ENCODE data around the gene TYR. TPM values are rescaled to one million over a fixed set of nuclear protein-coding genes. Genes with fewer than 3 reads are reported as not detected.
"Not testable (repeated sequence)": the region's sequence is repeated elsewhere in the genome, so short reads cannot be mapped to it uniquely, and the experiment has no call there.

Gene TYR
- total and polyA plus RNA-seq, 2 experiments from 2014 or later = 0.17 TPM; not detected in 1

- Histone ChIP-seq H3K27me3 (no peaks in the 10 kb centered on the region), H3K36me3 (no peaks in the 10 kb centered on the region), H3K27ac (no peak overlapping the region), H3K4me3 (no peak overlapping the region), H3K4me1 (ENCODE audit: low read depth) (peaks cover 13% of the 10 kb centered on the region), H3K9me3 (ENCODE audit: low read depth) (no peaks in the 10 kb centered on the region)
- no peak for DNase-seq (ENCODE audit: low read depth in 1 of 2, low spot score in 1 of 2)
- no peak for TF ChIP-seq CTCF (IDR thresholded peaks at IDR 0.05; ENCODE audit: low read depth, low read length)
Measured at GRCh38 chr11:89267660-89268302, 90.1 kb downstream of the TYR start.

- not testable (repeated sequence) for H3K36me3 ChIP-seq; H3K4me1 ChIP-seq (ENCODE audit: low read depth); H3K9me3 ChIP-seq (ENCODE audit: low read depth); H3K4me3 ChIP-seq; H3K27ac ChIP-seq; DNase-seq (ENCODE audit: low read depth in 1 of 2, low spot score in 1 of 2); H3K27me3 ChIP-seq
Measured at GRCh38 chr11:89272540-89273088, 94.9 kb downstream of the TYR start.

- not testable (repeated sequence) for H3K4me1 ChIP-seq (ENCODE audit: low read depth); H3K36me3 ChIP-seq; H3K27me3 ChIP-seq; H3K27ac ChIP-seq; DNase-seq (ENCODE audit: low read depth in 1 of 2, low spot score in 1 of 2); H3K9me3 ChIP-seq (ENCODE audit: low read depth); H3K4me3 ChIP-seq
Measured at GRCh38 chr11:89273220-89273619, 95.5 kb downstream of the TYR start.

- Histone ChIP-seq H3K9me3 (ENCODE audit: low read depth) (no peaks in the 10 kb centered on the region), H3K27me3 (no peaks in the 10 kb centered on the region), H3K27ac (no peak overlapping the region), H3K4me3 (no peak overlapping the region), H3K4me1 (ENCODE audit: low read depth) (peaks cover 5% of the 10 kb centered on the region), H3K36me3 (no peaks in the 10 kb centered on the region)
- TF ChIP-seq CTCF (IDR thresholded peaks at IDR 0.05; ENCODE audit: low read depth, low read length) = no peak
- DNase-seq (ENCODE audit: low read depth in 1 of 2, low spot score in 1 of 2) = no peak
Measured at GRCh38 chr11:89275966-89276365, 98.3 kb downstream of the TYR start.

GRCh38 chr11:89279176-89279575, 101.5 kb downstream of the TYR start:
- H3K27ac ChIP-seq = no peak overlapping the region
- DNase-seq (ENCODE audit: low read depth in 1 of 2, low spot score in 1 of 2) = no peak
- H3K9me3 ChIP-seq (ENCODE audit: low read depth) = no peaks in the 10 kb centered on the region
- peaks cover 5% of the 10 kb centered on the region for H3K4me1 ChIP-seq (ENCODE audit: low read depth)
- H3K4me3 ChIP-seq = no peak overlapping the region
- H3K36me3 ChIP-seq = no peaks in the 10 kb centered on the region
- no peaks in the 10 kb centered on the region for H3K27me3 ChIP-seq
- TF ChIP-seq CTCF (IDR thresholded peaks at IDR 0.05; ENCODE audit: low read depth, low read length) = no peak

GRCh38 chr11:89281032-89281677, 103.5 kb downstream of the TYR start:
- H3K27me3 ChIP-seq; H3K4me1 ChIP-seq (ENCODE audit: low read depth); DNase-seq (ENCODE audit: low read depth in 1 of 2, low spot score in 1 of 2); H3K36me3 ChIP-seq; H3K4me3 ChIP-seq; H3K27ac ChIP-seq; H3K9me3 ChIP-seq (ENCODE audit: low read depth): not testable (repeated sequence)

GRCh38 chr11:89286601-89287000, 108.9 kb downstream of the TYR start:
- H3K4me3 ChIP-seq; H3K9me3 ChIP-seq (ENCODE audit: low read depth); H3K27ac ChIP-seq; DNase-seq (ENCODE audit: low read depth in 1 of 2, low spot score in 1 of 2); H3K36me3 ChIP-seq; H3K27me3 ChIP-seq; H3K4me1 ChIP-seq (ENCODE audit: low read depth): not testable (repeated sequence)

- not testable (repeated sequence) for H3K4me3 ChIP-seq; DNase-seq (ENCODE audit: low read depth in 1 of 2, low spot score in 1 of 2); H3K27ac ChIP-seq; H3K4me1 ChIP-seq (ENCODE audit: low read depth); H3K27me3 ChIP-seq; H3K36me3 ChIP-seq; H3K9me3 ChIP-seq (ENCODE audit: low read depth)
Measured at GRCh38 chr11:89288004-89288403, 110.3 kb downstream of the TYR start.

All from cardiac muscle cell (in vitro differentiated cells and primary cell).